Fibroblast of the aortic adventitia (primary cell): ENCODE data around the gene RFLNA. TPM values are rescaled to one million over a fixed set of nuclear protein-coding genes. Genes with fewer than 3 reads are reported as not detected.

ENCODE experiments used
- DNase-seq: peaks from one replicate; pipeline ENCODE4 v3.0.0-alpha.2; 2010; ENCODE audit warnings: low read depth
- H3K4me3 ChIP-seq: 2 replicates; pipeline ENCODE4 v1.5.1; 2011; ENCODE audit warnings: low read depth, mild to moderate bottlenecking, control low read depth, low read length, moderate library complexity
- total RNA-seq: library from RNA; depleted of rRNA; stranded (reverse); fragments of >200 nt; gene quantifications from 2 replicates; pipeline ENCODE4 v1.2.3, GENCODE V29; 2012; ENCODE audit warnings: low replicate concordance
- TF ChIP-seq, protein P1 (sequence below): IDR thresholded peaks from 2 replicates; pipeline ENCODE4 v1.5.1; 2011; ENCODE audit warnings: mild to moderate bottlenecking, low read length, control low read depth, inconsistent platforms; ENCODE audit not compliant: insufficient read depth

The RFLNA gene
- total RNA-seq, 1 donor: 0.45 TPM

DNA sequence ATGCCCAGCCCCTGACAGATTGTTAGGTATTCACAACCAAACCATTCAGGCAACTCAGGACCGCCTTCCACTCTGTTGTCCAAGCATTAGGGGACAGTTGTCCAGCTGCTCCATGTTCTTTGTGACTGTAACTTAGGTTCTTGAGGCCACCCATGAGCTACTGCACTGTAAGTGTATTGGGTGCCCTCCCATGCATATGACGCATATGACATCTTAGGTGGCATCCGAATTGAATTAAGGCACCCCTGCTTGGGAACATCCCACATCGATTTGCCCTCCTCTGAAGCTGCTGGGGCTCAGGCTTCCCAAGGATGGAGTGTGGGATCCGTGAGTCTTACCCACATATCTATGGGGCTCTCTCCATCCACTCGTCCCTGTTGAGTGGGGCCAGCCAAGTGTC, 17.7 kb downstream of the RFLNA start:
- H3K4me3 ChIP-seq: no peak overlapping the region
- no peak for DNase-seq
- TF ChIP-seq, protein P1, sequence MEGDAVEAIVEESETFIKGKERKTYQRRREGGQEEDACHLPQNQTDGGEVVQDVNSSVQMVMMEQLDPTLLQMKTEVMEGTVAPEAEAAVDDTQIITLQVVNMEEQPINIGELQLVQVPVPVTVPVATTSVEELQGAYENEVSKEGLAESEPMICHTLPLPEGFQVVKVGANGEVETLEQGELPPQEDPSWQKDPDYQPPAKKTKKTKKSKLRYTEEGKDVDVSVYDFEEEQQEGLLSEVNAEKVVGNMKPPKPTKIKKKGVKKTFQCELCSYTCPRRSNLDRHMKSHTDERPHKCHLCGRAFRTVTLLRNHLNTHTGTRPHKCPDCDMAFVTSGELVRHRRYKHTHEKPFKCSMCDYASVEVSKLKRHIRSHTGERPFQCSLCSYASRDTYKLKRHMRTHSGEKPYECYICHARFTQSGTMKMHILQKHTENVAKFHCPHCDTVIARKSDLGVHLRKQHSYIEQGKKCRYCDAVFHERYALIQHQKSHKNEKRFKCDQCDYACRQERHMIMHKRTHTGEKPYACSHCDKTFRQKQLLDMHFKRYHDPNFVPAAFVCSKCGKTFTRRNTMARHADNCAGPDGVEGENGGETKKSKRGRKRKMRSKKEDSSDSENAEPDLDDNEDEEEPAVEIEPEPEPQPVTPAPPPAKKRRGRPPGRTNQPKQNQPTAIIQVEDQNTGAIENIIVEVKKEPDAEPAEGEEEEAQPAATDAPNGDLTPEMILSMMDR: no peak

DNA sequence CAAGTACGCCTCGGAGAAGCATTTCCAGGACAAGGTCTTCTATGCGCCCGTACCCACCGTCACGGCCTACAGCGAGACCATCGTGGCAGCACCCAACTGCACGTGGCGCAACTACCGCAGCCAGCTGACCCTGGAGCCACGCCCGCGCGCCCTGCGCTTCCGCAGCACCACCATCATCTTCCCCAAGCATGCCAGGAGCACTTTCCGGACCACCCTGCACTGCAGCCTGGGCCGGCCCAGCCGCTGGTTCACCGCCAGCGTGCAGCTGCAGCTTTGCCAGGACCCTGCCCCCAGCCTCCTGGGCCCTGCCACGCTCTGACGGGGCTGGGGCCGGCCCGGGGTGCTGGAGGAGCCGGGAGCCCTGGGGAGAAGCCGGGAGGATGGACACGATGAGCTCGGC, 19.3 kb downstream of the RFLNA start:
- TF ChIP-seq, protein P1: no peak
- DNase-seq: no peak
- H3K4me3 ChIP-seq: no peak overlapping the region

DNA sequence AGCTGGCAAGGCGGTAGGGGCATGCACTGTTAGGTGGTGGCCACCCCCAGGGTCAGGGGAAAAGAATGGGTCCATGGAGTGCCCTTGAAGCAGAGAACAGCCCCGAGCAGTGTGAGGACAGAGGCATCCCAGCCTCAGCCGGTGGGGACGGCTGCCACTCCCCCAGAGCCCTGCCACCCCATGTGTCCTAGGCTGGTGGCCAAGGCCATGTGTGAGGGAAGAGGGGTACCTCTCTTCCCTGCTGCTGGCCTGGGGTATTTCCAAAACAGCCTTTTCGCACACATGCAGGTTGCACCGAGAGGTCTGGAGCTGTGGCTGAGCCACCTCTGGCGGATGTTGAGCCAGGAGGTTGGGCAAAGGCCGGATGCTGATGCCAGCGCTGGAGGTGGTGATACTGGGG, 19.9 kb downstream of the RFLNA start:
- no peak overlapping the region for H3K4me3 ChIP-seq

DNA sequence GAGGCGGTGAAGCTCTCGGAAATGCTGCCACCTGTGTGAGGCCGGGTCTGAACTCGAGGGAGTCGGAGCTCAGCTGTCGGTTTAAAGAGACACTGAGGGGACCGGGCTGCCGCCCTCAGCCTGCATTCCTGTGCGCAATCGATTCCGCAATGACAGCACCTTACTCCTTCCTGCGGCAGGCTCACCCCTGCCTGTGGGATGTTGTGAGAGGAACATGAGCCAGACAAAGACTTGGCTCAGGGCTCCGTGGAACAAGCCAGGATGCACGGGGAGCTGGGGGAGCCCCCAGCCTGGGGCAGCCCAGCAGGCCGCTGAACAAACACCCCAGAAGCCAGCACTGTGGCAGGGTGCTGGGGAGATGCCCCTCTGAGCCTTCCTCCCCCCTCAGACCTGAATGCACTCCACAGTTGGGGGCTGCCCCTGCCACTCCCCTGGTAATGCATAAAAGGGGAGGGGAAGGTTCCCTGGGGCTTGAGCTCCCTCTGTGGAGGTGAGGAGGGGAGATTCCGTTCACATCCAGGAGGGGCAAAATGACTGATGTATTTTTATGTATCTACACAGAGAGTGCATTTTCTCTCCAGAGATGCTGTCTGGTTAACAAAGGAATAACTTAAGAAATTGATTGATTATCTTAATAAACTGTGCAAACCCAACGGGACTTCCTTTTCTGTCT, 20.6 kb downstream of the RFLNA start:
- TF ChIP-seq, protein P1: no peak
- no peak overlapping the region for H3K4me3 ChIP-seq

More for the DNA sequence above, 19.9 kb downstream of the RFLNA start:
- DNase-seq: no peak
- TF ChIP-seq, protein P1: no peak

DNA sequence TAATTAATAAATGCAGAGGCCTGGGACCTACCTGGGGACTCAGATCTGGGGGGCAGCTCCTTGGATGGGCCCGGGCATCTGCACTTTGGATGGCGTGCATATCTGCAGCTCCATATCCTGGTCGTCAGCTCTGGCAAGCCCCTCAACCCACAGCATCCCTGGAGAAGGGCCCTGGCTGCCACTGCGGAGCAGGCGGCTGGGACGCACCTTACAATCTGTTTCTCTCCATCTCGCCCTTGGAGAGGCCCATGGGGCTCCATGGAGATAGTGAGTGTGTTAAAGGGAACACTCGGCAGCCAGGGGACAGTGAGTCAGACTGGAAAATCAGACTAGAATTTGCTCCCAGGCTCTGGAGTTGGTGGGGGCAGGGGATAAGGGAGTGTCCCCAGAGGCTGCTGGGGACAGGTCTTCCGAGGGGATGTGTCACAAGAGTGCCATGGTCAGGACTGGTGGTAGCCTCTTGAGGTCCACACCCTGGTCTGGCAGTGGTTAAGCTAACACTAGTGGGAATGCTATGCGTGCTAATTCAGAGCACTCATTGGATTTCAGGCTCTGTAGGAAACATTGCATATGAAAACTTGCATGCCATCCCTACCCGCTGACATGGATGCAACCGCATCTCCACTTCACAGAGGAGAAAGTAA, 21.5 kb downstream of the RFLNA start:
- DNase-seq: no peak
- TF ChIP-seq, protein P1: no peak
- H3K4me3 ChIP-seq: no peak overlapping the region

More for the DNA sequence above, 20.6 kb downstream of the RFLNA start:
- DNase-seq: no peak

DNA sequence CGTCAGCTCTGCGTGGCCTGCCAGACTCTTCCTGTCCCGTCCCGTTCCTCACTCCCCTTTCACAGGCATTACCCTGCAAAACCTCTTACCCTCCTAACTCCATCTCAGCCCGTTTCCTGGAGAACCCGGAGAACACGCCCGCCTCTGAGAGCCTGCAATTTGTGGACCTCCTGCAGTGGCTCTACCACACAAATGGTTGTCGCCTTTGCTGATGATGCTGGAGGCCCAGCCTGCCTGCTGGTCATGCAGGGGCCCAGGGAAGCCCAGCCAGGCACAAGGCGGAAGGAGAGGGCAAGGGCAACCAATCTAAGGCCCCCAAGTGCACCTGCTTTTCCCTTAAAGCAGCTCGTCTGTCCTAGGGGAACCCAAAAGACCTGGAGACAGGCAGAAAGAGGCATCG, 22.5 kb downstream of the RFLNA start:
- no peak for DNase-seq
- TF ChIP-seq, protein P1: no peak
- no peak overlapping the region for H3K4me3 ChIP-seq
